GM12875 (cell line): ENCODE results near the gene MYOM1.

ENCODE experiments used
- H3K4me3 ChIP-seq: one replicate; pipeline ENCODE4 v1.5.1; 2011; ENCODE audit warnings: low read depth, low read length, control low read depth
- TF ChIP-seq, protein P1 (sequence below): IDR thresholded peaks from 2 replicates; pipeline ENCODE4 v1.5.1; 2011; ENCODE audit warnings: low read depth, mild to moderate bottlenecking, control low read depth, inconsistent platforms, low read length, moderate library complexity, borderline replicate concordance; ENCODE audit not compliant: insufficient read depth

The MYOM1 gene

DNA sequence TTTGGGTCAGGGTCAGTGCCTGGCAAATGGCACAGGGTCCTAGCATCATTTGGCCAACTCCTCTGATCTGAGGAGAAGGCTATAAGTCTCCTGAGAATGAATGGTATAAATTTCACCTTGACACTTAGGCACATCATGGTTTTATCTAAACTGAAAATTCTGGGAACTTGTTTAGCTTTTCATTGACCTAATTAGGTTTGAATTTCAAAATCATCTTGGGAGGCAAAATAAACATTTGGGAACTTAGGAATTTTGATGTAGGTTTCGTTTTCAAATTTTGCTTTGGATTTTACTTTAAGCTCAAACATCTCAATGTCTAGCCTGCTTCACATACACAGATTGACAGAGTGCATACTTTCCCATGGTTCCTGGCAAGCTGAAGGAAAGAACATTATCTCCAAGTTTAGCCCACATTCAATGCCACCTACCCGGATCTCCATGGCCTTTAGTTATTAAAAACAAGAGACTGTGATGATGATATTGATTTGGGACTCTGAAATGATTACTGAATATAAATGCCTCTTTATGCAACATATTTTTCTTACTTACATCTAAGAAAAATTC is 44.5 kb downstream of the MYOM1 start:
- TF ChIP-seq, protein P1, sequence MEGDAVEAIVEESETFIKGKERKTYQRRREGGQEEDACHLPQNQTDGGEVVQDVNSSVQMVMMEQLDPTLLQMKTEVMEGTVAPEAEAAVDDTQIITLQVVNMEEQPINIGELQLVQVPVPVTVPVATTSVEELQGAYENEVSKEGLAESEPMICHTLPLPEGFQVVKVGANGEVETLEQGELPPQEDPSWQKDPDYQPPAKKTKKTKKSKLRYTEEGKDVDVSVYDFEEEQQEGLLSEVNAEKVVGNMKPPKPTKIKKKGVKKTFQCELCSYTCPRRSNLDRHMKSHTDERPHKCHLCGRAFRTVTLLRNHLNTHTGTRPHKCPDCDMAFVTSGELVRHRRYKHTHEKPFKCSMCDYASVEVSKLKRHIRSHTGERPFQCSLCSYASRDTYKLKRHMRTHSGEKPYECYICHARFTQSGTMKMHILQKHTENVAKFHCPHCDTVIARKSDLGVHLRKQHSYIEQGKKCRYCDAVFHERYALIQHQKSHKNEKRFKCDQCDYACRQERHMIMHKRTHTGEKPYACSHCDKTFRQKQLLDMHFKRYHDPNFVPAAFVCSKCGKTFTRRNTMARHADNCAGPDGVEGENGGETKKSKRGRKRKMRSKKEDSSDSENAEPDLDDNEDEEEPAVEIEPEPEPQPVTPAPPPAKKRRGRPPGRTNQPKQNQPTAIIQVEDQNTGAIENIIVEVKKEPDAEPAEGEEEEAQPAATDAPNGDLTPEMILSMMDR = no peak
- H3K4me3 ChIP-seq = no peak overlapping the region

DNA sequence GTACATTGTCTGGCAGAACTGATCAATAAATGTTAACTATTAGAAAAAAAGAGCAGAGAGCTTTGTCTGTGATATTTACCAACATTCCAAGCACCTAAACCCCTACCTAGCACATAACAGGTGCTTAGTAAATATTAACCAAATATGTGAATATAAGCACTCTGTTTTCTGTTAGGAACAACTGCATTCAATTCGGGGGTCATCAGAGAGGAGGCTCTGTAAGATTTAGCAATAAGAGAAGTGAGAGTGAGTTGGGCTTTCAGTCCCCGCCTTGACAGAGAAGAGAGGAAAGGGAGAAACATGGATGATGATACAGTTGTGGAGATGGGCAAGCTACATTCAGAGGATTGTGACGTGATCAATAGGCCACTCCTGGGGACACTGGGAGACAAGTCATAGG is 47.7 kb downstream of the MYOM1 start:
- TF ChIP-seq, protein P1 = no peak
- H3K4me3 ChIP-seq = no peak overlapping the region

DNA sequence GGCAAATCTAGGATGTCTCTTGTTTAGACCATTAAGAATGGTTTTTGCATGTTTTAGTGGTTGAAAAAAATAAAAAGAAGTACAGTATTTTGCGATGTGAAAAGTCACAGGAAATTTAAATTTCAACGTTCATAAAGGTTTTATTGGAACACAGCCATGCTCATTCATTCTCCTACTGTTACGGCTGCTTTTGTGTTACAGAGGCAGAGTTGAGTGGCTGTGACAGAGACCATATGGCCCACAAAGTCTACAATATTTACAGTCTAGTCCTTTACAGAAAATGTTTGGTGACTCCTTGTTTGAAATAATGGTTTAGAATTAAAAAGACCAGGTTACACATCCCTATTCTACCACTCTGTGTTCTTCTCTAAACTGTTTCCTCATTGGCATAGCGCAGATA is 48.1 kb downstream of the MYOM1 start:
- no peak overlapping the region for H3K4me3 ChIP-seq
- TF ChIP-seq, protein P1 = no peak

DNA sequence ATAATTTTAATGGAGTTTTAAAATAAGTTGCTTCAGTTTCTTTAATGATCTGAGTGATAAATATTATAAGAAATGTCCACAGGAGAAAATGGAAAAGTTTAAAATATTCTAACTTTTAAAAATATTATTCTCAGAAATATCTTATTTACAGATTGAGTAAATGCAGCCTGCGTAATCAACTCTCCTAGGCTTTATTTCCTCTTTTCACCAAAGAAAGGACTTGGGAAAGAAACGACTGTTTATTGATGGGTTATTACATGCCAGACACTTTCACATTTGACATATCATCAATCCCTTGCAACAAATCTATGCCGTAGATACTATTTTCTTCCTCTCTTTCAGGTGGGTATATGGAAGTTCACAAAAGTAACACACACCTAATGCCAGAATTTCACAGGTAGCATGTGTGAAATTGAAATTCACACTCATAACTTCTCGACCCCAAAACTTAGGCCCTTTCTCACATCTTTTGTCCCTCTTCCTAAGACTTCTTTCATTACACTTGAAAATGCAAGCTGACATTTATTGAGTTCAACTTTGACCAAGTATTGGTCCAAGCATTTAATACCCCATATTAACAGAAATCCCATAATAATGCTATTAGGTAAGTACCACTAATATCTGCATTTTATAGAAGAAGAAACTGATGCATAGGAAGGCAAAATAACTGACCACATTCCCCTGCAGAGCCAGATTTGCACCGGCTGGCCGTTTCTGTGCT is 49.2 kb downstream of the MYOM1 start:
- TF ChIP-seq, protein P1 = no peak
- no peak overlapping the region for H3K4me3 ChIP-seq

DNA sequence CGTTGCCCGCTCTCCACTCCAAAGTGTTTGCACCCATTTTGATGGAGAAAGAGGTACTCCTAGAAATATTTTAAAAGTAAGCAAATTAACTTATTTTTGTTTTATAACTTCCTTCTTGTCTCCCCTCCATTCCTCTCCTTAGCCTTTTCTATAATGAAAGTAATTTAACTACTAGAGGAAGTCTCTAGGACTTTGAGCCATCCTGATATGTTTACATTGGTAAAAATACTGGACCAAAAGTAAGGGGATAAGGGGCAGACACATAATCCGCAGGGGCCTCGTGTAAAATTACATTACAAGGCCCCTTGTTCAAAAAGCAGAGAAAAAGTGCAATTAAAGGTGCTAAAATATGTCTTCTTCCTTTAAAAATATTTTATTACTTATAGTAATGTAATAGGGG is 55.4 kb downstream of the MYOM1 start:
- TF ChIP-seq, protein P1 = no peak
- H3K4me3 ChIP-seq = no peak overlapping the region

DNA sequence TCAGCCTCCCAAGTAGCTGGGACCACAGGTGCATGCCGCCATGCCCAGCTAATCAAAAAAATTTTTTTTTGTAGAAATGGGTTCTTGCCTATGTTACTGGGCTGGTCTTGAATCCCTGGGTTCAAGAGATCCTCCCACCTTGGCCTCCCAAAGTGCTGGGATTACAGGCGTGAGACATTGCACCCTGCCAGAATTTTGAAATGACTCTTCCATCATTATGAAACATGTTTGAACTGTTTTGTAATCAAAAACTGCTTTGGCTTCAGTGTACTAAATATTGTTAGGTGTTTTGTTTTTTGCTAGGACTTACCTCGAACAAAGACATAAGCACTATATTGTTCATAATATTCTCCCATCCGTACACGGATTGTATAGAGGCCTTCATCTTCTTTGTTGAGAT is 55.8 kb downstream of the MYOM1 start:
- TF ChIP-seq, protein P1 = no peak
- H3K4me3 ChIP-seq = no peak overlapping the region

DNA sequence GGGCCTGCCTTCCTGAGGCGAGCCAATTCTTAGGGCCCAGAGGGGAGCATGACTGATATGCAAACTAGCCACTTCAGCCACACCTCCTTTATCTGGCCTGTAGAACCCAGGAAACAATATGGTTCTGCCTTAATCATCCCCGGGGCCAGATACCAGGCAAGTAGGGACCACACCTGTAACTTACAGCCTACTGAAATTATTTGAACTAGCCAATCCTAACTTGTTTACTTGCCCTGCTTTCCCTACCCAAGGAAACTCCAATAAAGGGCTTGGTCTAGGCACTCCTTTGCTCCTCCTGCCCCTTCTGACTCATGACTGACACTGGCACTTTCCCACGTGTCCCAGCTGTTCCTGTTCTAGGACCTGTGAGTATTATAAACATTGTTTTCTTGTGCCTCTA is 57.6 kb downstream of the MYOM1 start:
- H3K4me3 ChIP-seq = no peak overlapping the region
- TF ChIP-seq, protein P1 = no peak
